ENCODE data around the gene RPUSD1.
"Not testable (repeated sequence)": the region's sequence is repeated elsewhere in the genome, so short reads cannot be mapped to it uniquely, and the experiment has no call there.

Gene RPUSD1

DNA sequence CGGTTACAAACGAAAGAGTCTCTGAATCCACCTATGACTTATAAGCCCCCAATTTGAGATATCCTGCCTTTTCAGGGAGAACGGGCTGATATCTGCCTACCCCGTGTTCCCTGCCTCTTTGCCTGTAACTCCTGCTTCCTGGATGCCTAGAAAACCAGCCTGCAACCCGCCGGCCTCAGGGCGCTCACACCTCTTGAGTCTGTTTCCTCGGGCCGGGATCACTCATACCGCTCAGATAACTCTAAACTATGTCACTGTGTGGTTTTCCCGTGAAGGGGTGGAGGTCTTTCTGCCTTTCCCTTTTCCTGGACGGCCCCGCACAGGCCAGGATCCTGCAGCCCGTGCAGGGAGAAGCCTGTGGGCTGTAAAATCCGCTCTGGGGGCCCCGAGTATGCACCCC lies 10.4 kb downstream of the RPUSD1 start:
- 57% methylated on average over 16 of the region's 16 CpGs for WGBS

DNA sequence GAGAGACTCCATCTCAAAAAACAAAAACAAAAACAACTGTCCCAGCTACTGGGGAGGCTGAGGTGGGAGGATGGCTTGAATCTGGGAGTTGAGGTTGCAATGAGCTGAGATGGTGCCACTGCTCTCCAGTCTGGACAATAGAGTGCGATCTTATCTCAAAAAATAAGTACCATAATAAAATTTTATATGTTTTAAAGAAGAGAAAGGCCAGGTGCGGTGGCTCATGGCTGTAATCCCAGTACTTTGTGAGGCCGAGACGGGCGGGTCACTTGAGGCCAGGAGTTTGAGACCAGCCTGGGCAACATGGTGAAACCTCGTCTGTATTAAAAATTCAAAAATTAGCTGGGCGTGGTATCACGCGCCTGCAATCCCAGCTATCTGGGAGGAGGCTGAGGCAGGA lies 11.4 kb downstream of the RPUSD1 start:
- Histone ChIP-seq H3K79me1 (replicated peaks; ENCODE audit: low read length, poor library complexity, severe bottlenecking) (no peaks in the 10 kb centered on the region), H2BK12ac (ENCODE audit: low read length in 2 of 2) (no peak overlapping the region), H2BK15ac (ENCODE audit: low read depth, poor library complexity, severe bottlenecking) (no peak overlapping the region), H2AK5ac (ENCODE audit: low read length, severe bottlenecking) (no peak overlapping the region), H3K4me2 (ENCODE audit: low read length, poor library complexity, severe bottlenecking) (no peak overlapping the region), H2AFZ (ENCODE audit: low read depth, low read length) (no peak overlapping the region), H3K4me3 (ENCODE audit: insufficient read depth in 1 of 2, low read depth in 1 of 2, low read length in 2 of 2) (no peak overlapping the region), H3K36me3 (ENCODE audit: control insufficient read depth in 1 of 2, insufficient read depth in 2 of 2, low read depth in 1 of 2, low read length in 2 of 2) (no peaks in the 10 kb centered on the region), H3K27me3 (ENCODE audit: control insufficient read depth in 1 of 2, insufficient read depth in 1 of 2, low read length in 2 of 2) (peaks cover 0 to 49% of the 10 kb centered on the region in 2 experiments), H3K4me1 (ENCODE audit: control insufficient read depth, insufficient read depth, low read depth, low read length) (peaks cover 26% of the 10 kb centered on the region), H3K14ac (ENCODE audit: low read length in 2 of 2) (no peak overlapping the region), H3K9ac (ENCODE audit: low read length) (no peak overlapping the region), H4K91ac (ENCODE audit: low read length) (no peak overlapping the region), H2BK120ac (ENCODE audit: low read depth, low read length) (no peak overlapping the region), H2BK5ac (ENCODE audit: low read depth, low read length, poor library complexity, severe bottlenecking) (no peak overlapping the region), H3K4ac (ENCODE audit: low read depth in 1 of 2, low read length in 2 of 2) (no peak overlapping the region), H3K9me3 (ENCODE audit: control insufficient read depth, low read length) (no peaks in the 10 kb centered on the region), H3K18ac (ENCODE audit: low read depth in 1 of 2, low read length in 2 of 2) (no peak overlapping the region), H3K27ac (ENCODE audit: low read length, poor library complexity, severe bottlenecking) (no peak overlapping the region), H3K23ac (ENCODE audit: low read length in 2 of 2) (no peak overlapping the region), H4K8ac (ENCODE audit: low read length) (no peak overlapping the region)
- 94% methylated on average over 8 of the region's 9 CpGs for WGBS
- no peak for DNase-seq

More for the DNA sequence above, 10.4 kb downstream of the RPUSD1 start:
- no peaks in the 10 kb centered on the region for H3K36me3 ChIP-seq (ENCODE audit: control insufficient read depth in 1 of 2, insufficient read depth in 2 of 2, low read depth in 1 of 2, low read length in 2 of 2)
- no peak overlapping the region for H4K91ac ChIP-seq (ENCODE audit: low read length)
- H2BK120ac ChIP-seq (ENCODE audit: low read depth, low read length): no peak overlapping the region
- no peak overlapping the region for H4K8ac ChIP-seq (ENCODE audit: low read length)
- H2BK5ac ChIP-seq (ENCODE audit: low read depth, low read length, poor library complexity, severe bottlenecking): no peak overlapping the region
- H3K79me1 ChIP-seq (replicated peaks; ENCODE audit: low read length, poor library complexity, severe bottlenecking): no peaks in the 10 kb centered on the region
- no peak overlapping the region for H2AK5ac ChIP-seq (ENCODE audit: low read length, severe bottlenecking)
- peak overlapping the region; percentile 5 for H3K4me2 ChIP-seq (ENCODE audit: low read length, poor library complexity, severe bottlenecking)
- H2AFZ ChIP-seq (ENCODE audit: low read depth, low read length): no peak overlapping the region
- no peaks in the 10 kb centered on the region for H3K9me3 ChIP-seq (ENCODE audit: control insufficient read depth, low read length)
- H3K18ac ChIP-seq (ENCODE audit: low read depth in 1 of 2, low read length in 2 of 2): no peak overlapping the region
- H3K4ac ChIP-seq (ENCODE audit: low read depth in 1 of 2, low read length in 2 of 2): no peak overlapping the region
- no peak overlapping the region for H3K14ac ChIP-seq (ENCODE audit: low read length in 2 of 2)
- no peak overlapping the region for H3K4me3 ChIP-seq (ENCODE audit: insufficient read depth in 1 of 2, low read depth in 1 of 2, low read length in 2 of 2)
- H3K4me1 ChIP-seq (ENCODE audit: control insufficient read depth, insufficient read depth, low read depth, low read length): peaks cover 26% of the 10 kb centered on the region
- peaks cover 3 to 59% of the 10 kb centered on the region in 2 experiments for H3K27me3 ChIP-seq (ENCODE audit: control insufficient read depth in 1 of 2, insufficient read depth in 1 of 2, low read length in 2 of 2)
- peak; percentile 17 for DNase-seq
- H2BK12ac ChIP-seq (ENCODE audit: low read length in 2 of 2): no peak overlapping the region
- peak overlapping the region; percentile 38 for H3K27ac ChIP-seq (ENCODE audit: low read length, poor library complexity, severe bottlenecking)
- no peak overlapping the region for H3K23ac ChIP-seq (ENCODE audit: low read length in 2 of 2)
- H3K9ac ChIP-seq (ENCODE audit: low read length): no peak overlapping the region
- no peak overlapping the region for H2BK15ac ChIP-seq (ENCODE audit: low read depth, poor library complexity, severe bottlenecking)

GRCh38 chr16:776298-776697 lies 11.9 kb downstream of the RPUSD1 start:
- H3K9ac ChIP-seq (ENCODE audit: low read length); H4K91ac ChIP-seq (ENCODE audit: low read length); H2BK120ac ChIP-seq (ENCODE audit: low read depth, low read length); H3K36me3 ChIP-seq (ENCODE audit: control insufficient read depth in 1 of 2, insufficient read depth in 2 of 2, low read depth in 1 of 2, low read length in 2 of 2); H2BK12ac ChIP-seq (ENCODE audit: low read length in 2 of 2); H2AFZ ChIP-seq (ENCODE audit: low read depth, low read length); DNase-seq; H3K4me2 ChIP-seq (ENCODE audit: low read length, poor library complexity, severe bottlenecking); H3K4ac ChIP-seq (ENCODE audit: low read depth in 1 of 2, low read length in 2 of 2); H3K18ac ChIP-seq (ENCODE audit: low read depth in 1 of 2, low read length in 2 of 2); H3K9me3 ChIP-seq (ENCODE audit: control insufficient read depth, low read length); H2AK5ac ChIP-seq (ENCODE audit: low read length, severe bottlenecking); H3K27ac ChIP-seq (ENCODE audit: low read length, poor library complexity, severe bottlenecking); H2BK15ac ChIP-seq (ENCODE audit: low read depth, poor library complexity, severe bottlenecking); H3K23ac ChIP-seq (ENCODE audit: low read length in 2 of 2); H3K14ac ChIP-seq (ENCODE audit: low read length in 2 of 2); H3K4me3 ChIP-seq (ENCODE audit: insufficient read depth in 1 of 2, low read depth in 1 of 2, low read length in 2 of 2); H4K8ac ChIP-seq (ENCODE audit: low read length); H2BK5ac ChIP-seq (ENCODE audit: low read depth, low read length, poor library complexity, severe bottlenecking); H3K79me1 ChIP-seq (replicated peaks; ENCODE audit: low read length, poor library complexity, severe bottlenecking): not testable (repeated sequence)
- Histone ChIP-seq H3K27me3 (ENCODE audit: control insufficient read depth in 1 of 2, insufficient read depth in 1 of 2, low read length in 2 of 2) (peaks cover 0 to 48% of the 10 kb centered on the region in 2 experiments), H3K4me1 (ENCODE audit: control insufficient read depth, insufficient read depth, low read depth, low read length) (peaks cover 23% of the 10 kb centered on the region)
- 92% methylated on average over 9 of the region's 10 CpGs for WGBS

- Histone ChIP-seq H3K9me3 (ENCODE audit: control insufficient read depth, low read length) (no peaks in the 10 kb centered on the region), H3K4me3 (ENCODE audit: insufficient read depth in 1 of 2, low read depth in 1 of 2, low read length in 2 of 2) (peak overlapping the region in 1 of 2 experiments; percentile 23), H3K4me2 (ENCODE audit: low read length, poor library complexity, severe bottlenecking) (no peak overlapping the region)
Observed at GRCh38 chr16:775236-775796, 12.9 kb downstream of the RPUSD1 start.

More at GRCh38 chr16:775236-775796, 12.9 kb downstream of the RPUSD1 start:
- no peak overlapping the region for H2BK5ac ChIP-seq (ENCODE audit: low read depth, low read length, poor library complexity, severe bottlenecking)
- no peak overlapping the region for H4K8ac ChIP-seq (ENCODE audit: low read length)
- H3K9ac ChIP-seq (ENCODE audit: low read length): no peak overlapping the region
- peaks cover 20% of the 10 kb centered on the region for H3K4me1 ChIP-seq (ENCODE audit: control insufficient read depth, insufficient read depth, low read depth, low read length)
- 83% methylated on average over 35 of the region's 36 CpGs for WGBS
- no peak overlapping the region for H2AK5ac ChIP-seq (ENCODE audit: low read length, severe bottlenecking)
- peaks cover 0 to 43% of the 10 kb centered on the region in 2 experiments for H3K27me3 ChIP-seq (ENCODE audit: control insufficient read depth in 1 of 2, insufficient read depth in 1 of 2, low read length in 2 of 2)
- no peak overlapping the region for H3K27ac ChIP-seq (ENCODE audit: low read length, poor library complexity, severe bottlenecking)
- H3K18ac ChIP-seq (ENCODE audit: low read depth in 1 of 2, low read length in 2 of 2): no peak overlapping the region
- H3K36me3 ChIP-seq (ENCODE audit: control insufficient read depth in 1 of 2, insufficient read depth in 2 of 2, low read depth in 1 of 2, low read length in 2 of 2): no peaks in the 10 kb centered on the region
- DNase-seq: no peak
- H3K14ac ChIP-seq (ENCODE audit: low read length in 2 of 2): no peak overlapping the region
- no peaks in the 10 kb centered on the region for H3K79me1 ChIP-seq (replicated peaks; ENCODE audit: low read length, poor library complexity, severe bottlenecking)
- H2BK15ac ChIP-seq (ENCODE audit: low read depth, poor library complexity, severe bottlenecking): no peak overlapping the region
- no peak overlapping the region for H2BK12ac ChIP-seq (ENCODE audit: low read length in 2 of 2)
- no peak overlapping the region for H3K23ac ChIP-seq (ENCODE audit: low read length in 2 of 2)
- H2BK120ac ChIP-seq (ENCODE audit: low read depth, low read length): no peak overlapping the region
- H4K91ac ChIP-seq (ENCODE audit: low read length): no peak overlapping the region
- no peak overlapping the region for H3K4ac ChIP-seq (ENCODE audit: low read depth in 1 of 2, low read length in 2 of 2)
- no peak overlapping the region for H2AFZ ChIP-seq (ENCODE audit: low read depth, low read length)
